NK-92 treated with Interleukin-12 subunit alpha and Interleukin-12 subunit beta, amount 100 ng/mL, for 24 hours (cell line): Measurements from ENCODE around the gene PBX3.

ENCODE experiments used
- DNase-seq: peaks from one replicate; lab custom pipeline; 2025; lab: John Stamatoyannopoulos, UW

PBX3 gene

DNA sequence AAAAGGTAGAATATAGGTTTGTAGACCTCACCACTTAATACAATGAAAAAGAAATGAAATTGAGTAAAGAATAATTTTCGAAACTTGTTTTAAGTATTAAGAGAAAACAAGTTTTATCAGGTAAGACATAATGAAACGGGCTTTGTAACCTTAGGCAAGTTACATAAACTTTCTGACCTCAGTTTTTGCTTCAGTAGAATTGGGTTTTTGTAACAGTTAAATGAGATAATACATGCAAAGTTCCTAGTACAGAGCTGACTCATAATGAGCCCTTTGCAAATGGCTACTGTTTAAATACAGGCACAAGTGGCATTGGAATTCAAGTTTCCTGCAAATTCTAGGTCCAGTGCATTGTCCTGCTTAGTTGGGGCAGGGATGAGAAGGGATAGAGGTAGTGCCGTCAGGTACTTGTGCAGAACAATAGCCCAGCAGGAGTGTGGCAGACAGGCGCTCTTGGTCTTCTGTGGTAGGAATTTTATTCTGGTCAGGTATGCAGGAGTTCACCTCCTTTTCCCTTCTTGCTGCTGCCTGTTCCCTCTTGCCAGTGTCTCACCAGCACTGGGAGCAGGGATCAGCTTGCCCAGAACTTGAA is 203.8 kb downstream of the PBX3 start:
- DNase-seq, result no peak

GRCh38 chr9:125953314-125954019 is 206.3 kb downstream of the PBX3 start:
- DNase-seq, result no peak

GRCh38 chr9:125956102-125956501 is 208.9 kb downstream of the PBX3 start:
- DNase-seq, result no peak

GRCh38 chr9:125959315-125959714 is 212.1 kb downstream of the PBX3 start:
- DNase-seq, result no peak

GRCh38 chr9:125959951-125960619 is 212.9 kb downstream of the PBX3 start:
- no peak for DNase-seq

GRCh38 chr9:125960626-125961025 is 213.5 kb downstream of the PBX3 start:
- DNase-seq, result no peak

DNA sequence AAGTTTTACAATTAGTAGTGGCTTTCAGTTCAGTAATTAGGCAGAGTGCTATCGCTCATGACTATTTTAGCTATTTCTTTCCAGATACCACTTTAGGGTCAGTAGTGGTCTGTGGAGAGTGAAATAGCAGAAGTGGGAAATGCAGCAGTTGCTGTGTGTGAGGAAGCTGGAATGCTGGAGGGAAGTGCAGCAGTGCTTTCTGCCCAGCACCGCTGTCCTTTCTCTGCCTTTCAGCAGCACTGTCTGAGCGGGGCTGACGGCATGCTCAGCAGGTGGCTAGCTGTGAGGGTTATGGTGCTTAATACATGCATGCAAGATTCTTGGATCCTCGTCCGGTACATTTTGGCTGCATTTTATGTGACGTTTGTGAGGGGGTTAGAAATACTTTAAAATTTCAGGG is 213.9 kb downstream of the PBX3 start:
- no peak for DNase-seq

DNA sequence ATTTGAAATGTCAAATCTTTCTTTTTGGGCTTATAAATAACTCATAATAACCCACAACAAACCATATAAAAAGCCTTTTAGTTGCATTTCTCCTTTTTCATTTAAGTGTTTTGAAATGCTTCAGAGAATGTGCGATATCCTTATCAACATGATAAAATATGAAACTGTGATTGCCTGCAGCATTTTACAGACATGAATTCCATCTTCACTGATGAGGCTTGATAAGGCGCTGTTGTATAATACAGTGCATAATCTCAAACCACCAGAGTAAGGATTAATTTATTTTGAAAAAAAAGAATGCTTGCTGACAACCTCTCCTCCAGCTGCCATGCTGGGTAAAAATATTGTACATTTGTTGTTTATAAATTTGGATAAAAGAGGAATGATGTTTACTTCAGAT is 216.8 kb downstream of the PBX3 start:
- no peak for DNase-seq

DNA sequence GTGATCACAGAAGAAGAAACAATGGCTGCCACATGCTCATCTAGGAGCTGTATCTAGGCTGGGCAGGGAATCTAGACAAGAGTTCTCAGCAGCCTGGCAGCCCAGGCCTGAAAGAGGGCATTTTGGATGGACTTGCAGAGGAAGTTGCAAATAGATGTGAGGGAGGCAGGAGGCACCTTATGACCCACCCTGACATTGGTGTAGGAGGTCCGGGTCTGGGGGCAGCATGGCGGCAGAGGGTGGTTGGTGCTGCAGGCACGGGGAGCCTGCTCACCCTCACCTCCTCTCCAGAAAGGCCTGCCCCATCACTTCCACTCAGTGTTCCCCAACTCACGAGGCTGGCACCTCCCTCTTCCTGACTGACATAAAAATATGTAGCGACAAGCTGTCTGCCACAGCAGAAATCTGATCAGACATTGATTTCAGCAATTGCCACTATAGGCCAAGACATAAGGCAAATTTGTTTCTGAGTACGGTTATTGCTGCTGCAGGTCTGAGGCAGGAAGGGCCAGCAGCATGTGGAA is 217.6 kb downstream of the PBX3 start:
- no peak for DNase-seq

DNA sequence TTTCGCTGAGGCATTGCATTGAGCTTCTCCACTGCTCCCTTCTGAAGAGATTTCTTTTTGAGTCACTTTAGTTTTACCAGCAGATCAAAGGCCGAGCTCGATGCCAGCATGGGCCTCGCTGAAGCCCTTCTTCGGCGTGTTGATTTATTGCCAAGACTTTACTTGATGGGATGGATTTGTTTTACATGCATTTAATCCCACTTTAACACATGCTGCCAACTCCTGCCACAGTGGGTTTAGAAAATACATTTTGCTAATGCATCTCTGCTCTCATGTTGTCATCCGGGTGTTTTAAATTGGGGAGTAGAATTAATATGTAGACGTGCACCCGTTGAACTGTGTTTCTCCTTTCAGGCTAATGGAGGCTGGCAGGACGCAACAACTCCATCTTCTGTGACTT is 218.3 kb downstream of the PBX3 start:
- DNase-seq, result no peak

DNA sequence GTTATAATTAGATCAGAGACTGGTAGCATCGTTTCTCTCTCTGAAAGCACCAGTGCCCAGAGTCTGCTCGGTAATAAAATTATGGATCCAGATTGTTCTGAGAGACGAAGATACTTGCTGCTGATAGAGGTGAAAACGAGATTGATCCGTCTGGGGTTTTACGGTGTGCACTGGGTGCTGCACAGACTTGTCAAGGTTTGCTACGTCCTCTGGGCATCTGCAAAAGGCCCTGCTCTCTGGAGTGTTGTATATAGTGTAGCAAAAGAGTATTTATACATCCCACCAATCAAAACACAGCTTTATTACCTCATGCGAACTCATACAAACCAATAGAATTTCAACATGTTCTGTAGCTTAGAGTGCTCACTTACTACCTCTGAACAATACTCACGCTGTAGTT is 219.3 kb downstream of the PBX3 start:
- no peak for DNase-seq

- DNase-seq, result no peak
These were observed 220.0 kb downstream of the PBX3 start for GRCh38 chr9:125966959-125967711.

- no peak for DNase-seq
These were observed 221.7 kb downstream of the PBX3 start for GRCh38 chr9:125968714-125969374.

- no peak for DNase-seq
These were observed 222.3 kb downstream of the PBX3 start for GRCh38 chr9:125969462-125969861.

- no peak for DNase-seq
These were observed 222.7 kb downstream of the PBX3 start for GRCh38 chr9:125969868-125970267.

- DNase-seq, result no peak
These were observed 223.2 kb downstream of the PBX3 start for GRCh38 chr9:125970340-125970739.

GRCh38 chr9:125971050-125971449 is 223.9 kb downstream of the PBX3 start:
- DNase-seq, result no peak

DNA sequence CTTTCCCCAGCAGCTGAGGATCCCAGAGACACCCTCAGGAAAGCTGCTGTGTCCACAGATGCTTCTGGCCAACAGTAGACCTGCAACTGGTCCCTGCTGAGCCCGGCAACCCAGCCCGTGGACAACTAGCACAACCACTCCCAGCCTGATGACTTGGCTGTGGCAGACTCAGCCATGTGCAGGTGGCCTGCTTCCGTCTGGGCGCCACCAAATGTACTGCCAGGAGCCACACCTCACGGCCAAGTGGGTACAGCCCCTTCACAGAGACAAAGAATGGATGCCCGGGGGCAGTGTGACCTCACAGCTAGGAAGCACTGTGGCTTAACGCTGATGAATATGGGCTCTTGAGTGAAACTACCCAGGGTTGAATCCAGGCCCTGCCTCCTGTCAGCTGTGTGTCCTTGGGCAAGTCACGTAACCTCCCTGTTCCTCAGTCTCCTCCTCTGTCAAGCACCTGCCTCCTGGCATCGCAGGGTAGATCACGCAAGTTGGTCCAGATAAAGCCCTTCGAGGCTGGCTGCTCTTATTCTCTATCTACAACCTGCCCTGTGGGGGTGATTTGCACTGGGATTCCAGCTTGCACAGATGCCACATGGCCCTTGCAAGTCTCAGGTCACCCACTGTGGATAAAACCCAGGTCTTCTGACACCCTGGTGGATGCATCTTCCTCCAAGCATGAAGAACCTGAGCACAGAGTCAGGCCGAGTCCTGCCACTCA is 225.0 kb downstream of the PBX3 start:
- DNase-seq, result no peak

DNA sequence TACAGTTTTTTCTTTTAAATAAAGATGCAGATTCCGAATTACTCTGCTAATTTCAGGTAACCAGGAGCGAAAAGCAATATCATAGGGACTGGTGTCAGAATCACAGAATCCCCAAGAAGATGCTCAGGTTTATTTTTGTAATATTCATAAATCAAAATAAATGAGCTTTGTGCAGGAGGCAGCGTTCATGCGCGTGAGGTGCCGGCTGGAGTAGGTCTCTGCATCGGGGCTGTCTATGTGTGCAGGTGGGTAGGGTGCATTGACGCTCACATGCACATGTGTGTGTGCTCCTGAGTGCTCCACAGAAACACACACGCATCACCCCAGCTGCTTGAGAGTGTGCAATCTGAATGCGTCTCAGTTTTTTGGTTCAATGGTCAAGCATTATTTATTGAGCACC is 226.4 kb downstream of the PBX3 start:
- DNase-seq, result no peak

GRCh38 chr9:125974705-125975104 is 227.5 kb downstream of the PBX3 start:
- no peak for DNase-seq

DNA sequence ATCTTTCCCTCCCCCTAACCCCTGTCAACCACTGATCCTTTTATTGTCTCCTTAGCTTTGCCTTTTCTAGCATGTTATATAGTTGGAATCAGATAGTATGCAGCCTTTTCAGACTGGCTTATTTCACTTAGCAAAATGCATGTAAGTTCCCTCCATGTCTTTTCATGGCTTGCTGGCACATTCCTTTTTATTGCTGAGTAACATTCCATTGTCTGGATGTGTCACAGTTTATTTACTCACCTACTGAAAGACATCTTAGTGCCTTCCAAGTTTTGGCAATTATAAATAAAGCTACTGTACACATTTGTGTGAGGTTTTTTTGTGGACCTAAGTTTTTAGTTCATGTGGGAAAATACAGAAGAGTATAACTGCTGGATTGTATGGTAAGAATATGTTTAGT is 230.1 kb downstream of the PBX3 start:
- DNase-seq, result no peak
